ENCODE results near the gene PRPF19.
A peak's percentile ranks its signal among the peaks of the same experiment; 100 is the strongest.

Gene PRPF19

GRCh38 chr11:60927600-60927999 lies 21.2 kb upstream of the PRPF19 start:
- Histone ChIP-seq H3K4me3 (ENCODE audit: low read depth in 1 of 2, low read length in 2 of 2) (no peak overlapping the region), H3K36me3 (ENCODE audit: control insufficient read depth in 1 of 2, insufficient read depth in 2 of 2, low read length in 2 of 2) (peaks cover 6 to 7% of the 10 kb centered on the region in 2 donors), H3K27me3 (ENCODE audit: low read depth, low read length) (peaks cover 19% of the 10 kb centered on the region), H3K4me1 (ENCODE audit: control insufficient read depth in 1 of 2, insufficient read depth in 2 of 2, low read length in 2 of 2) (peaks cover 0 to 18% of the 10 kb centered on the region in 2 donors), H3K27ac (ENCODE audit: low read length) (no peak overlapping the region), H3K9me3 (ENCODE audit: control insufficient read depth in 1 of 2, low read length in 2 of 2) (no peaks in the 10 kb centered on the region)

DNA sequence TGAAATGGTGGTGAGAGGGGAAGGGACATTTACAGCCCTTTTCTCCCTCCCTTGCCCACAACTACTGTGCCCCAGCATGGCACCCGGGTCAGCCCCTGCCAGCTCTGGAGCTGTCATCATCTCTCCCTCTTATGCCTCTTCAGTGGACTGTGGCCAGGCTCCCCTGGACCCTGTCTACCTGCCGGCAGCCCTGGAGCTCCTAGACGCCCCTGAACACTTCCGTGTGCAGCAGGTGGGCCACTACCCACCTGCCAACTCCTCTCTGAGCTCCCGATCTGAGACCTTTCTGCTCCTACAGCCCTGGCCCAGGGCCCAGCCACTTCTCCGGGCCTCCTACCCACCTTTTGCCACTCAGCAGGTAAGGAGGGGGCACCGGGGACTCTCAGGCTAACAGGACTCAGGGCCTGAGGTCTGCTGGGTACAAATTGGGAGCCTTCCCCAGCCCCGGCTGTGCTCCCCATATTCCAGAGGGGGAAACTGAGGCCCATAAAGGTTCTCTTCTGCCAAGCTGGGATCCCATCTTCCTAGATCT lies 20.7 kb upstream of the PRPF19 start:
- Histone ChIP-seq H3K9me3 (ENCODE audit: control insufficient read depth in 1 of 2, low read length in 2 of 2) (no peaks in the 10 kb centered on the region), H3K27me3 (ENCODE audit: low read depth, low read length) (peaks cover 19% of the 10 kb centered on the region), H3K4me1 (ENCODE audit: control insufficient read depth in 1 of 2, insufficient read depth in 2 of 2, low read length in 2 of 2) (peaks cover 0 to 18% of the 10 kb centered on the region in 2 donors), H3K4me3 (ENCODE audit: low read depth in 1 of 2, low read length in 2 of 2) (no peak overlapping the region), H3K36me3 (ENCODE audit: control insufficient read depth in 1 of 2, insufficient read depth in 2 of 2, low read length in 2 of 2) (peaks cover 10 to 12% of the 10 kb centered on the region in 2 donors), H3K27ac (ENCODE audit: low read length) (no peak overlapping the region)

DNA sequence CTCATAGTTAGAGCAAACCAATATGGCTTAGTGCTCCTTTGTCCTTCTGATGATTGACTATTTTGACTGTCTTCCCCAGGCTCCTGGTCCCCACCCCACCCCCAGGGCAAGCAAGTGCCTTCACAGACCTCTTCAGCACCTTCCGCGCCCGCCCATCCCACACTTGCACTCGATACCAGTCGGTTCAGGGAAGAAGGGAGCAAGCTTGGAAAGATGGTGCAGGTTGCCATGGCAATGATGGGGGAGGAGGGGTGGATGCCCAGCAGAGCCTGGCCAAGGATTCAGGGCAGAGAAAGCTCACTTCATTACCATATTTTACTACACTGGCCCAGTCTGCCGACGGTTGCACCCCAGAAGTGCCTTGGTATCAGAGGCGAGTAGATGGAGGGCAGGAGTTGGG lies 20.1 kb upstream of the PRPF19 start:
- H3K36me3 ChIP-seq (ENCODE audit: control insufficient read depth in 1 of 2, insufficient read depth in 2 of 2, low read length in 2 of 2): peaks cover 17 to 18% of the 10 kb centered on the region in 2 donors
- H3K27me3 ChIP-seq (ENCODE audit: low read depth, low read length): peaks cover 19% of the 10 kb centered on the region
- no peak overlapping the region for H3K27ac ChIP-seq (ENCODE audit: low read length)
- no peaks in the 10 kb centered on the region for H3K9me3 ChIP-seq (ENCODE audit: control insufficient read depth in 1 of 2, low read length in 2 of 2)
- H3K4me1 ChIP-seq (ENCODE audit: control insufficient read depth in 1 of 2, insufficient read depth in 2 of 2, low read length in 2 of 2): peaks cover 0 to 18% of the 10 kb centered on the region in 2 donors
- H3K4me3 ChIP-seq (ENCODE audit: low read depth in 1 of 2, low read length in 2 of 2): no peak overlapping the region

DNA sequence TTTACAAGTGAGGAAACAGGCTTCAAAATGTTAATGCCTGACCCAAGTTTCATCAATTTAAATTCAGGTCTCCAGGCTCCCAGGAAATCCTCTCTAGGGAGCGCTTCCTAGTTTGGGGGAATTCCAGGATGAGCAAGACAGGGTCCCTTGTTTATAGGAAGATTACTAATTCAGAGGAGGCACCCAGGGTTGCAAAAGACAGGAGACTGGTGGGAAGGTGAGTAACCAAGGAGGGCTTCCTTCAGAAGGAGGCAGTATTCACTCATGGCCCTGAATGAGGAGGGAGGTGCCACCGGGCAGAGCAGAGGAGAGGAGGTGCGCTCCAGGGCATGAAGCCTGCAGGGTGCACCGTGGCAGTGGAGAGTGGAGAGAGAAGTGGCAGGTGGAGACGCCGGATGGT lies 19.5 kb upstream of the PRPF19 start:
- H3K36me3 ChIP-seq (ENCODE audit: control insufficient read depth in 1 of 2, insufficient read depth in 2 of 2, low read length in 2 of 2): peaks cover 21 to 23% of the 10 kb centered on the region in 2 donors
- peaks cover 0 to 18% of the 10 kb centered on the region in 2 donors for H3K4me1 ChIP-seq (ENCODE audit: control insufficient read depth in 1 of 2, insufficient read depth in 2 of 2, low read length in 2 of 2)
- H3K4me3 ChIP-seq (ENCODE audit: low read depth in 1 of 2, low read length in 2 of 2): no peak overlapping the region
- no peaks in the 10 kb centered on the region for H3K9me3 ChIP-seq (ENCODE audit: control insufficient read depth in 1 of 2, low read length in 2 of 2)
- no peak overlapping the region for H3K27ac ChIP-seq (ENCODE audit: low read length)
- H3K27me3 ChIP-seq (ENCODE audit: low read depth, low read length): peaks cover 19% of the 10 kb centered on the region

- H3K36me3 ChIP-seq (ENCODE audit: control insufficient read depth in 1 of 2, insufficient read depth in 2 of 2, low read length in 2 of 2): peaks cover 27 to 30% of the 10 kb centered on the region in 2 donors
- H3K4me1 ChIP-seq (ENCODE audit: control insufficient read depth in 1 of 2, insufficient read depth in 2 of 2, low read length in 2 of 2): peaks cover 0 to 18% of the 10 kb centered on the region in 2 donors
- H3K4me3 ChIP-seq (ENCODE audit: low read depth in 1 of 2, low read length in 2 of 2): peak overlapping the region; percentile 7 to 61
- no peaks in the 10 kb centered on the region for H3K9me3 ChIP-seq (ENCODE audit: control insufficient read depth in 1 of 2, low read length in 2 of 2)
- peaks cover 19% of the 10 kb centered on the region for H3K27me3 ChIP-seq (ENCODE audit: low read depth, low read length)
- H3K27ac ChIP-seq (ENCODE audit: low read length): no peak overlapping the region
Observed at GRCh38 chr11:60924906-60925853, 18.8 kb upstream of the PRPF19 start.

- H3K9me3 ChIP-seq (ENCODE audit: control insufficient read depth in 1 of 2, low read length in 2 of 2): no peaks in the 10 kb centered on the region
Observed at GRCh38 chr11:60924110-60924905, 17.9 kb upstream of the PRPF19 start, which contains the start of gene TMEM132A. TMEM132A (plus strand) TSS chr11:60924460; CDS start chr11:60924634, 174 bp downstream.

GRCh38 chr11:60923800-60924109 lies 17.4 kb upstream of the PRPF19 start:
- H3K4me1 ChIP-seq (ENCODE audit: control insufficient read depth in 1 of 2, insufficient read depth in 2 of 2, low read length in 2 of 2): peaks cover 5 to 32% of the 10 kb centered on the region in 2 donors
- peak overlapping the region; percentile 39 to 61 for H3K4me3 ChIP-seq (ENCODE audit: low read depth in 1 of 2, low read length in 2 of 2)
- H3K36me3 ChIP-seq (ENCODE audit: control insufficient read depth in 1 of 2, insufficient read depth in 2 of 2, low read length in 2 of 2): peaks cover 31 to 37% of the 10 kb centered on the region in 2 donors
- H3K9me3 ChIP-seq (ENCODE audit: control insufficient read depth in 1 of 2, low read length in 2 of 2): no peaks in the 10 kb centered on the region
- peaks cover 19% of the 10 kb centered on the region for H3K27me3 ChIP-seq (ENCODE audit: low read depth, low read length)
- H3K27ac ChIP-seq (ENCODE audit: low read length): no peak overlapping the region

More at GRCh38 chr11:60924110-60924905, 17.9 kb upstream of the PRPF19 start, which contains the start of gene TMEM132A:
- H3K27ac ChIP-seq (ENCODE audit: low read length): no peak within 1 kb of the TSS
- peak within 1 kb of the TSS; percentile 39 to 61 for H3K4me3 ChIP-seq (ENCODE audit: low read depth in 1 of 2, low read length in 2 of 2)
- peaks cover 4 to 27% of the 10 kb centered on the region in 2 donors for H3K4me1 ChIP-seq (ENCODE audit: control insufficient read depth in 1 of 2, insufficient read depth in 2 of 2, low read length in 2 of 2)
- H3K27me3 ChIP-seq (ENCODE audit: low read depth, low read length): peaks cover 19% of the 10 kb centered on the region
- H3K36me3 ChIP-seq (ENCODE audit: control insufficient read depth in 1 of 2, insufficient read depth in 2 of 2, low read length in 2 of 2): peaks cover 31 to 37% of the 10 kb centered on the region in 2 donors

GRCh38 chr11:60923326-60923725 lies 16.9 kb upstream of the PRPF19 start:
- peaks cover 5 to 36% of the 10 kb centered on the region in 2 donors for H3K4me1 ChIP-seq (ENCODE audit: control insufficient read depth in 1 of 2, insufficient read depth in 2 of 2, low read length in 2 of 2)
- H3K4me3 ChIP-seq (ENCODE audit: low read depth in 1 of 2, low read length in 2 of 2): no peak overlapping the region
- no peaks in the 10 kb centered on the region for H3K9me3 ChIP-seq (ENCODE audit: control insufficient read depth in 1 of 2, low read length in 2 of 2)
- no peak overlapping the region for H3K27ac ChIP-seq (ENCODE audit: low read length)
- H3K27me3 ChIP-seq (ENCODE audit: low read depth, low read length): peaks cover 19% of the 10 kb centered on the region
- H3K36me3 ChIP-seq (ENCODE audit: control insufficient read depth in 1 of 2, insufficient read depth in 2 of 2, low read length in 2 of 2): peaks cover 31 to 37% of the 10 kb centered on the region in 2 donors

- Histone ChIP-seq H3K27me3 (ENCODE audit: low read depth, low read length) (peaks cover 19% of the 10 kb centered on the region), H3K4me3 (ENCODE audit: low read depth in 1 of 2, low read length in 2 of 2) (no peak overlapping the region), H3K4me1 (ENCODE audit: control insufficient read depth in 1 of 2, insufficient read depth in 2 of 2, low read length in 2 of 2) (peaks cover 5 to 36% of the 10 kb centered on the region in 2 donors), H3K9me3 (ENCODE audit: control insufficient read depth in 1 of 2, low read length in 2 of 2) (no peaks in the 10 kb centered on the region), H3K36me3 (ENCODE audit: control insufficient read depth in 1 of 2, insufficient read depth in 2 of 2, low read length in 2 of 2) (peaks cover 31 to 37% of the 10 kb centered on the region in 2 donors), H3K27ac (ENCODE audit: low read length) (no peak overlapping the region)
Observed at GRCh38 chr11:60922906-60923305, 16.5 kb upstream of the PRPF19 start.

DNA sequence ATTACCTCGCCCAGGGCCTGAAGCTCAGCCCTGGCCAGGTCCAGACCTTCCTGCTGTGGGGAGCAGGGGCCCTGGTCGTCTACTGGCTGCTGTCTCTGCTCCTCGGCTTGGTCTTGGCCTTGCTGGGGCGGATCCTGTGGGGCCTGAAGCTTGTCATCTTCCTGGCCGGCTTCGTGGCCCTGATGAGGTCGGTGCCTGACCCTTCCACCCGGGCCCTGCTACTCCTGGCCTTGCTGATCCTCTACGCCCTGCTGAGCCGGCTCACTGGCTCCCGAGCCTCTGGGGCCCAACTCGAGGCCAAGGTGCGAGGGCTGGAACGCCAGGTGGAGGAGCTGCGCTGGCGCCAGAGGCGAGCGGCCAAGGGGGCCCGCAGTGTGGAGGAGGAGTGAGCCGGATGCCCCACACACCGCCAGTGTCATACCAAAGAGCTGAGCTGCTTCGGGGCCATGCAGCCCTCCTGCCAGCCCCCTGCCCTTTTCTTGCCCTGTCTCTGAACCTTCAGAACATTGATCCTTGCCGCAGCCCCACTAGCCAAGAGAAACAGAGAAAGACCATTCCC lies 15.5 kb upstream of the PRPF19 start:
- no peak overlapping the region for H3K4me3 ChIP-seq (ENCODE audit: low read depth in 1 of 2, low read length in 2 of 2)
- H3K4me1 ChIP-seq (ENCODE audit: control insufficient read depth in 1 of 2, insufficient read depth in 2 of 2, low read length in 2 of 2): peaks cover 5 to 39% of the 10 kb centered on the region in 2 donors
- peaks cover 19% of the 10 kb centered on the region for H3K27me3 ChIP-seq (ENCODE audit: low read depth, low read length)
- H3K27ac ChIP-seq (ENCODE audit: low read length): no peak overlapping the region
- H3K9me3 ChIP-seq (ENCODE audit: control insufficient read depth in 1 of 2, low read length in 2 of 2): no peaks in the 10 kb centered on the region
- H3K36me3 ChIP-seq (ENCODE audit: control insufficient read depth in 1 of 2, insufficient read depth in 2 of 2, low read length in 2 of 2): peaks cover 31 to 37% of the 10 kb centered on the region in 2 donors
